RWPE1 (cell line): ENCODE results near the gene PLA2G2A.

ENCODE experiments used
- CTCF ChIA-PET: fragments of 350-600 bp; sonication (Branson Sonifier 250); formaldehyde crosslinking; extraction: SDS; loops from one replicate; lab custom pipeline; 2021; lab: Yijun Ruan, JAX
- POLR2A ChIA-PET: fragments of 400-600 bp; formaldehyde crosslinking; extraction: SDS; loops from one replicate; lab custom pipeline; 2020; ENCODE audit warnings: antibody characterized with exemption; ENCODE audit not compliant: low non-redundant PET; lab: Yijun Ruan, JAX
- DNase-seq: peaks from one replicate; pipeline ENCODE4 v3.0.0; 2012; ENCODE audit warnings: low spot score
- H3K27ac ChIP-seq: fragments of 450-650 bp; 2 replicates; pipeline ENCODE4 v1.5.1; 2017
- CTCF ChIP-seq: fragments of 450-650 bp; conservative IDR thresholded peaks from 2 replicates; pipeline ENCODE4 v1.5.1; 2017; ENCODE audit warnings: low read depth, mild to moderate bottlenecking

Gene PLA2G2A

GRCh38 chr1:19974822-19975416 is 4.5 kb downstream of the PLA2G2A start:
- CTCF ChIA-PET = interaction anchor here (0.5 to 1.7 kb wide), 11 partner anchors 9 to 400 kb away, joined by 3 to 8 read pairs (median 3); no protein-coding TSS in a partner anchor
- H3K27ac ChIP-seq = no peak overlapping the region
- DNase-seq = peak; percentile 75
- peak; percentile 45 for TF ChIP-seq CTCF
- POLR2A ChIA-PET = no interaction called here

GRCh38 chr1:19973616-19974015 is 5.8 kb downstream of the PLA2G2A start:
- no peak for DNase-seq
- no peak overlapping the region for H3K27ac ChIP-seq
- TF ChIP-seq CTCF = no peak
- CTCF ChIA-PET = interaction anchor here (0.6 to 1.1 kb wide), 2 partner anchors 19 to 94 kb away, joined by 3 read pairs; no protein-coding TSS in a partner anchor
- POLR2A ChIA-PET = no interaction called here

- ChIA-PET CTCF (no interaction called here), POLR2A (no interaction called here)
- H3K27ac ChIP-seq = no peak overlapping the region
- no peak for DNase-seq
- no peak for TF ChIP-seq CTCF
These were observed 7.8 kb downstream of the PLA2G2A start for GRCh38 chr1:19971664-19972063.

GRCh38 chr1:19969898-19970660 is 9.3 kb downstream of the PLA2G2A start:
- TF ChIP-seq CTCF = no peak
- CTCF ChIA-PET = no interaction called here
- POLR2A ChIA-PET = no interaction called here
- no peak for DNase-seq
- no peak overlapping the region for H3K27ac ChIP-seq

- ChIA-PET POLR2A (no interaction called here), CTCF (interaction anchor here (0.6 kb wide), 1 partner anchor 28 kb away, joined by 4 read pairs; no protein-coding TSS in a partner anchor)
- DNase-seq = no peak
- TF ChIP-seq CTCF = no peak
- H3K27ac ChIP-seq = no peak overlapping the region
These were observed 11.6 kb downstream of the PLA2G2A start for GRCh38 chr1:19967808-19968207.

GRCh38 chr1:19964542-19964941 is 14.9 kb downstream of the PLA2G2A start:
- POLR2A ChIA-PET = no interaction called here
- CTCF ChIA-PET = no interaction called here
- no peak overlapping the region for H3K27ac ChIP-seq
- TF ChIP-seq CTCF = no peak
- no peak for DNase-seq
